Endothelial cell of umbilical vein (primary cell): ENCODE data around the gene IKZF4. TPM values are rescaled to one million over a fixed set of nuclear protein-coding genes. Genes with fewer than 3 reads are reported as not detected.
A peak's percentile ranks its signal among the peaks of the same experiment; 100 is the strongest.

Experiments
- BruUV-seq: library from RNA; stranded (reverse); fragments of 400-500 nt; replicated peaks from 2 replicates; lab custom pipeline; 2021; lab: Mats Ljungman, UMichigan
- CTCF ChIA-PET: fragments of 300-600, 350-600 bp; sonication (Branson Sonifier 250); formaldehyde crosslinking; loops from one replicate; lab custom pipeline; 2021; ENCODE audit warnings: antibody characterized with exemption, inconsistent platforms; lab: Charles Lee
- POLR2A ChIA-PET: fragments of 300-600, 350-600 bp; sonication (Branson Sonifier 250); formaldehyde crosslinking; loops from one replicate; lab custom pipeline; 2021; ENCODE audit warnings: antibody characterized with exemption, inconsistent platforms; lab: Charles Lee
- DNase-seq: peaks from one replicate; pipeline ENCODE4 v3.0.0-alpha.2; 2011; ENCODE audit warnings: low read depth, low spot score
- FAIRE-seq: peaks from 2 replicates; lab custom pipeline; 2011; peaks lifted over from hg19 to GRCh38; lab: Jason Lieb, UNC
- H2AFZ ChIP-seq: 2 replicates; pipeline ENCODE4 v1.6.0; 2012; ENCODE audit warnings: low read depth, low read length, control low read depth, inconsistent platforms
- H3K27ac ChIP-seq: 2 replicates; pipeline ENCODE4 v1.5.1; 2011; ENCODE audit warnings: low read depth, mild to moderate bottlenecking, control low read depth, low read length, moderate library complexity; ENCODE audit not compliant: insufficient read depth
- H3K27me3 ChIP-seq, 2 experiments: 2 replicates each; pipeline versions ENCODE4 v1.6.0 to v1.6.1; 2011; ENCODE audit warnings: low read length in 2 of 2, mixed read lengths in 1 of 2; ENCODE audit not compliant: control insufficient read depth in 2 of 2, insufficient read depth in 2 of 2
- H3K36me3 ChIP-seq, 2 experiments: 2 replicates in 1 of 2; 3 replicates in 1 of 2; pipeline ENCODE4 v1.5.1; 2011; ENCODE audit warnings: low read length in 2 of 2, mild to moderate bottlenecking in 1 of 2, moderate library complexity in 1 of 2; ENCODE audit not compliant: control insufficient read depth in 2 of 2, insufficient read depth in 2 of 2; ENCODE audit errors: extremely low read depth in 1 of 2
- H3K4me1 ChIP-seq: 3 replicates; pipeline ENCODE4 v1.5.1; 2011; ENCODE audit warnings: mild to moderate bottlenecking, low read length; ENCODE audit not compliant: control insufficient read depth, insufficient read depth; ENCODE audit errors: extremely low read depth
- H3K4me2 ChIP-seq: 2 replicates; pipeline ENCODE4 v1.6.1; 2011; ENCODE audit warnings: low read length, control low read depth, mixed read lengths; ENCODE audit not compliant: insufficient read depth
- H3K4me3 ChIP-seq, 3 experiments: fragments of 200-600 bp in 1 of 3; sonication (generic), shearing (Covaris generic) in 1 of 3; replicated peaks in 1 of 3; 2 replicates each; pipeline ENCODE4 v1.5.1; 2011 to 2016; ENCODE audit warnings: control low read depth in 3 of 3, low read length in 3 of 3, mild to moderate bottlenecking in 2 of 3, inconsistent platforms in 1 of 3, low read depth in 1 of 3, moderate library complexity in 1 of 3; ENCODE audit not compliant: insufficient read depth in 1 of 3
- H3K79me2 ChIP-seq: 2 replicates; pipeline ENCODE4 v1.6.0; 2012; ENCODE audit warnings: low read length, inconsistent platforms; ENCODE audit not compliant: control insufficient read depth, insufficient read depth
- H3K9ac ChIP-seq: replicated peaks from 2 replicates; pipeline ENCODE3; 2011; ENCODE audit warnings: low read length, control low read depth; ENCODE audit not compliant: insufficient read depth; ENCODE audit errors: extremely low read depth
- H3K9me1 ChIP-seq: replicated peaks from 3 replicates; pipeline ENCODE4 v1.6.0; 2011; ENCODE audit warnings: mild to moderate bottlenecking, low read length; ENCODE audit not compliant: control insufficient read depth, insufficient read depth; ENCODE audit errors: extremely low read depth
- H3K9me3 ChIP-seq: replicated peaks from 2 replicates; pipeline ENCODE4 v1.5.1; 2012; ENCODE audit warnings: low read length, inconsistent platforms; ENCODE audit not compliant: control insufficient read depth, insufficient read depth
- H4K20me1 ChIP-seq: replicated peaks from 2 replicates; pipeline ENCODE3; 2011; ENCODE audit warnings: mild to moderate bottlenecking, low read length; ENCODE audit not compliant: control insufficient read depth, insufficient read depth; ENCODE audit errors: extremely low read depth
- CTCF ChIP-seq, 2 donors: IDR thresholded peaks; 1 replicate in 1 of 2; 2 replicates in 1 of 2; pipeline ENCODE4 v1.5.1; 2011; ENCODE audit warnings: low read length in 2 of 2, mild to moderate bottlenecking in 2 of 2, moderate library complexity in 2 of 2, control low read depth in 1 of 2, inconsistent platforms in 1 of 2, low read depth in 1 of 2; ENCODE audit not compliant: insufficient read depth in 1 of 2; ENCODE audit errors: extremely low read depth in 1 of 2
- EZH2 ChIP-seq: IDR thresholded peaks from 2 replicates; pipeline ENCODE4 v1.6.1; 2012; ENCODE audit warnings: borderline replicate concordance, low read depth, mild to moderate bottlenecking, moderate library complexity, low read length, inconsistent platforms; ENCODE audit not compliant: severe bottlenecking
- FOS ChIP-seq: IDR thresholded peaks from 2 replicates; pipeline ENCODE4 v1.6.1; 2011; ENCODE audit warnings: mild to moderate bottlenecking, low read length, moderate library complexity, borderline replicate concordance; ENCODE audit not compliant: insufficient read depth
- GATA2 ChIP-seq: IDR thresholded peaks from 2 replicates; pipeline ENCODE4 v1.7.0; 2011; ENCODE audit warnings: low read depth, mild to moderate bottlenecking, moderate library complexity, mixed read lengths, low read length; ENCODE audit not compliant: insufficient read length, insufficient read depth
- JUN ChIP-seq: IDR thresholded peaks from 2 replicates; pipeline ENCODE4 v1.6.1; 2011; ENCODE audit warnings: borderline replicate concordance, low read depth; ENCODE audit not compliant: insufficient read length, insufficient read depth
- MAX ChIP-seq: IDR thresholded peaks from 2 replicates; pipeline ENCODE4 v1.6.1; 2011; ENCODE audit not compliant: insufficient read depth, insufficient read length
- MYC ChIP-seq: IDR thresholded peaks from one replicate; pipeline ENCODE4 v1.6.1; 2011; ENCODE audit warnings: mild to moderate bottlenecking, low read depth, low read length
- POLR2A ChIP-seq: IDR thresholded peaks from 2 replicates; pipeline ENCODE4 v1.6.1; 2012; ENCODE audit warnings: low read depth, mild to moderate bottlenecking, control low read depth, low read length
- POLR2AphosphoS5 ChIP-seq: IDR thresholded peaks from 2 replicates; pipeline ENCODE4 v1.6.1; 2012; ENCODE audit warnings: low read depth, mild to moderate bottlenecking, control low read depth, low read length, moderate library complexity; ENCODE audit not compliant: insufficient read depth
- dilution Hi-C: fragments of 300-500 bp; cut with MboI; formaldehyde crosslinking; loops from one replicate; pipeline ENCODE4 v1.15.0; 2019; ENCODE audit warnings: low sequenced_read_pairs; ENCODE audit not compliant: extremely low pct_ligation_motif_present
- intact Hi-C: fragments of 100-400 bp; cut with micrococcal nuclease; formaldehyde crosslinking; loops from one replicate; pipeline ENCODE4 v1.10.0; 2022
- polyA plus RNA-seq, 4 experiments: library from polyadenylated mRNA; depleted of rRNA in 3 of 4; stranded (reverse) in 3 of 4; unstranded in 1 of 4; fragments of >200 nt; gene quantifications; 2 replicates each; pipeline versions ENCODE4 v1.2.1 to v1.2.3, GENCODE V29; 2011 to 2012; ENCODE audit warnings: missing spikeins in 1 of 4
- total RNA-seq: library from RNA; stranded (reverse); gene quantifications from 2 replicates; pipeline ENCODE4 v1.2.3, GENCODE V29; 2021

Gene IKZF4
- total and polyA plus RNA-seq, 2 donors (not counting 3 experiments of a cell fraction or from before 2014, with no cell fraction given): 3.4 to 5.4 TPM

- intact Hi-C loops (no loop called here), dilution Hi-C loops (no loop called here)
- H3K4me1 ChIP-seq: peaks cover 5% of the 10 kb centered on the region
- no peaks in the 10 kb centered on the region for H3K27me3 ChIP-seq
- H3K9me3 ChIP-seq: no peaks in the 10 kb centered on the region
- FAIRE-seq (peak; percentile 64), DNase-seq (no peak)
- POLR2A ChIA-PET: no interaction called here
- H3K4me3 ChIP-seq: no peak overlapping the region
- H3K9me1 ChIP-seq: no peaks in the 10 kb centered on the region
- H3K36me3 ChIP-seq: no peaks in the 10 kb centered on the region
- no peak overlapping the region for H3K27ac ChIP-seq
- CTCF ChIA-PET: interaction anchor here (4.1 to 5.0 kb wide), 2 partner anchors 13 to 19 kb away, joined by 48 to 58 read pairs; partner anchors contain the start of gene SUOX
- no peak overlapping the region for H3K4me2 ChIP-seq
- TF ChIP-seq JUN (no peak), FOS (no peak), EZH2 (no peak), MYC (no peak), CTCF (IDR thresholded peaks at IDR 0.05; ENCODE audit: extremely low read depth in 1 of 2, insufficient read depth in 1 of 2, low read depth in 1 of 2, low read length in 2 of 2) (no peak), POLR2A (no peak), POLR2AphosphoS5 (no peak), MAX (no peak), GATA2 (no peak)
- H4K20me1 ChIP-seq: no peaks in the 10 kb centered on the region
- no peaks in the 10 kb centered on the region for H3K79me2 ChIP-seq
- no peak overlapping the region for H3K9ac ChIP-seq
- no TSS peak for BruUV-seq
- no peak overlapping the region for H2AFZ ChIP-seq
These were observed 10.7 kb upstream of the IKZF4 start for GRCh38 chr12:56010111-56010570.
